Measurements from ENCODE around the gene POLR2E. TPM values are rescaled to one million over a fixed set of nuclear protein-coding genes. Genes with fewer than 3 reads are reported as not detected.
"Not testable (repeated sequence)": the region's sequence is repeated elsewhere in the genome, so short reads cannot be mapped to it uniquely, and the experiment has no call there.

Gene POLR2E
- total and polyA plus RNA-seq, 2 of the 8 experiments (the other 6 are each of a cell fraction or from before 2014, with no cell fraction given), result 281 to 381 TPM

- TF ChIP-seq CTCF (IDR thresholded peaks at IDR 0.05; ENCODE audit: control extremely low read depth in 1 of 3, insufficient read depth in 1 of 3, low read depth in 1 of 3, low read length in 3 of 3), result no peak
Observed at GRCh38 chr19:1115646-1116420, 20.7 kb upstream of the POLR2E start (continued).

- not testable (repeated sequence) for H3K79me1 ChIP-seq (ENCODE audit: low read depth, low read length)
- WGBS, 2 experiments (ENCODE audit: extremely low coverage in 1 of 2, insufficient coverage in 1 of 2, insufficient read length in 1 of 2, insufficient replicate concordance in 2 of 2, low coverage in 1 of 2, low lambda C conversion rate in 2 of 2, missing lambda C conversion rate in 1 of 2), result 92% methylated on average over 9 of the region's 9 CpGs; no CpG with 5 or more reads in 1 of the 2 experiments
Observed at GRCh38 chr19:1114728-1115127, 19.6 kb upstream of the POLR2E start.

More at GRCh38 chr19:1114728-1115127, 19.6 kb upstream of the POLR2E start:
- not testable (repeated sequence) for H2BK15ac ChIP-seq (ENCODE audit: low read length); H3K4me2 ChIP-seq (ENCODE audit: insufficient read depth in 1 of 2, low read depth in 2 of 2, low read length in 2 of 2); H3K27ac ChIP-seq (ENCODE audit: low read depth, low read length); H3K9ac ChIP-seq (replicated peaks in 1 of 4; ENCODE audit: extremely low read depth in 1 of 4, low read depth in 3 of 4, low read length in 3 of 4); H2BK12ac ChIP-seq (ENCODE audit: low read depth, low read length); H3K14ac ChIP-seq (ENCODE audit: insufficient read length); H4K5ac ChIP-seq (ENCODE audit: insufficient read length, low read depth, low read length); H3K23ac ChIP-seq (ENCODE audit: insufficient read length); H3K4me1 ChIP-seq (replicated peaks in 1 of 4; ENCODE audit: control insufficient read depth in 3 of 4, insufficient read depth in 4 of 4, low read length in 3 of 4); DNase-seq (ENCODE audit: low read depth in 1 of 2, low spot score in 2 of 2); H3K18ac ChIP-seq (ENCODE audit: extremely low read depth, low read length); H4K91ac ChIP-seq (replicated peaks; ENCODE audit: insufficient read length, low read length); H3K56ac ChIP-seq (replicated peaks; ENCODE audit: insufficient read length, low read depth, low read length); H3K4ac ChIP-seq (replicated peaks; ENCODE audit: insufficient read length, low read depth, low read length); H3K79me2 ChIP-seq (ENCODE audit: control insufficient read depth in 1 of 2, insufficient read depth in 2 of 2, low read length in 2 of 2); H4K8ac ChIP-seq (ENCODE audit: extremely low read depth, insufficient read depth, low read length); H4K20me1 ChIP-seq (replicated peaks in 1 of 2; ENCODE audit: control insufficient read depth in 1 of 2, insufficient read depth in 2 of 2, low read length in 2 of 2); H2AFZ ChIP-seq (ENCODE audit: low read length); H3K23me2 ChIP-seq (ENCODE audit: low read depth, low read length); H2AK5ac ChIP-seq (ENCODE audit: low read depth, low read length); H3K27me3 ChIP-seq (replicated peaks in 1 of 4; ENCODE audit: control insufficient read depth in 3 of 4, extremely low read depth in 1 of 4, insufficient read depth in 3 of 4, low read length in 3 of 4); H2BK20ac ChIP-seq (ENCODE audit: low read length); H3K9me3 ChIP-seq (ENCODE audit: insufficient read depth in 2 of 2, low read depth in 1 of 2, low read length in 1 of 2); H2BK5ac ChIP-seq (ENCODE audit: low read depth, low read length); FAIRE-seq; H2BK120ac ChIP-seq (replicated peaks; ENCODE audit: low read depth, low read length); H3K4me3 ChIP-seq (ENCODE audit: extremely low read depth in 1 of 4, insufficient read depth in 2 of 4, low read depth in 3 of 4, low read length in 4 of 4)
- POLR2A ChIA-PET (ENCODE audit: partially characterized antibody), result interaction anchor here (0.7 to 1.3 kb wide), 2 partner anchors 8 to 86 kb away, joined by 3 to 4 read pairs; no protein-coding TSS in a partner anchor
- peaks cover 0 to 34% (median 9%) of the 10 kb centered on the region in 4 experiments; a peak in 3 of 8 replicates for H3K36me3 ChIP-seq (ENCODE audit: control insufficient read depth in 2 of 4, insufficient read depth in 4 of 4, low read length in 3 of 4)
- CTCF ChIA-PET (ENCODE audit: partially characterized antibody), result interaction anchor here (1.5 to 3.7 kb wide), 3 partner anchors 16 to 108 kb away, joined by 4 to 27 read pairs (median 5); no protein-coding TSS in a partner anchor
